Kidney epithelial cell (primary cell): ENCODE measurements around the gene SLC35D2. TPM values are rescaled to one million over a fixed set of nuclear protein-coding genes. Genes with fewer than 3 reads are reported as not detected.
"Not testable (repeated sequence)": the region's sequence is repeated elsewhere in the genome, so short reads cannot be mapped to it uniquely, and the experiment has no call there.

Source experiments
- DNase-seq: peaks from one replicate; pipeline ENCODE4 v3.0.0-alpha.2; 2010; ENCODE audit warnings: low read depth
- H3K27me3 ChIP-seq: 2 replicates; pipeline ENCODE4 v1.6.0; 2011; ENCODE audit warnings: low read length; ENCODE audit not compliant: control insufficient read depth, insufficient read depth
- H3K36me3 ChIP-seq: 2 replicates; pipeline ENCODE4 v1.5.1; 2011; ENCODE audit warnings: low read length; ENCODE audit not compliant: control insufficient read depth, insufficient read depth
- H3K4me3 ChIP-seq: 2 replicates; pipeline ENCODE4 v1.5.1; 2011; ENCODE audit warnings: low read depth, mild to moderate bottlenecking, control low read depth, low read length
- CTCF ChIP-seq: IDR thresholded peaks from 2 replicates; pipeline ENCODE4 v1.5.1; 2011; ENCODE audit warnings: mild to moderate bottlenecking, moderate library complexity, low read length, control low read depth, inconsistent platforms; ENCODE audit not compliant: insufficient read depth, poor library complexity, severe bottlenecking
- total RNA-seq: library from RNA; depleted of rRNA; stranded (reverse); fragments of >200 nt; gene quantifications from 2 replicates; pipeline ENCODE4 v1.2.3, GENCODE V29; 2015

Gene SLC35D2
- total RNA-seq, 1 donor from 2014 or later = 49.5 TPM

DNA sequence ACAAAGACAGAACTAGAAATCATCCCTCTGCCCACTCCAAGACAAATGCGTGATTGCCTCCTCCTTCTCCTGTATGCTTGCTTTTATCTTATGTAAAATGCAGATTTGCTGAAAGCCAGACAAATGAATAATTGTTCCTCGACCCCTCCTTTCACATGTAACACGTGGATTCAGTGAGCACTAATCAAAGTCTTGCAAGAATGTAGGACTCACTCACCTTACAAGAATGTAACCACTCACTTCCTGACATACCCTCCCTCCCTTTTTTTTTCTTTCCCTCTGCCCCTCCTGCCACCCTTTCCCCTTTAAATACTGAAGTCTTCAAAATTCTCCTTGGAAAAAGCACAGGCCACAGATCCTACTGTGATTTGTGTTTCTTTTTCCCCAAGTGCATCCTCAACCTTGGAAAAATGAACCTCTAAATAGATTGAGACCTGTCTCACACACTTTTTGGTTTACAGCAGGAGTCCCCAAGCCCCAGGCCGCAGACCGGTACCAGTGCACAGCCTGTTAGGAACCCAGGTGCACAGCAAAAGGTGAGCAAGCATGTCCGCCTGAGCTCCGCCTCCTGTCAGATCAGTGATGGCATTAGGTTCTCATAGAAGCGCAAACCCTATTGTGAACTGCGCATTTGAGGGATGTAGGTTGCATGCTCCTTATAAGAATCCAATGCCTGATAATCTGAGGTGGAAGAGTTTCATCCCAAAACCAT is 52.1 kb downstream of the SLC35D2 start:
- Histone ChIP-seq H3K27me3 (no peaks in the 10 kb centered on the region), H3K4me3 (no peak overlapping the region), H3K36me3 (no peaks in the 10 kb centered on the region)
- no peak for TF ChIP-seq CTCF
- DNase-seq = peak; percentile 63

DNA sequence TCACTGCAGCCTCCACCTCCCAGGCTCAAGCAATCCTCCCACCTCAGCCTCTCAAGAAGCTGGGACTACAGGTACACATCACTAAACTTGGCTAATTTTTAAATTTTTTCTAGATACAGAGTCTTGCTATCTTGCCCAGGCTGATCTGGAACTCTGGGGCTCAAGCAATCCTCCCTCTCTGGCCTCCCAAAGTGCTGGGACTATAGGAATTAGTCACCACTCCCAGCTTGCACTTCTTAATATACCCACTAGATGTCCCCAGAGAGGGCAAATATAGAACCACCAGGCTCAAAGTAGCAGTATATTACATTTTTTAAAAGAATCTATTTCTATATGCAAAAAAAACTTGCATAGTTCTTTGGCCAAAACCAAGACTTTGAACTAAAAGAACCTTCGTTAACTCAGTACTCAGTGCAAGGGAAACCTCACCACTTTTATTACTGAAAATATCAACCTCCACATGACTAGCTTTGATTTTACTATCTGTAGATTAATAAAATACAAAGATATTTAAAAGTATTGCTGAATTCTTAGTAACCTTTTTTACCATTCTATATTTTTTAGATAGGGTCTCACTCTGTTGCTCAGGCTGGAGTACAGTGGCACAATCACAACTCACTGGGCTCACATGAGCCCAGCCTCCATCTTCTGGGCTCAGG is 55.7 kb downstream of the SLC35D2 start:
- Histone ChIP-seq H3K4me3 (no peak overlapping the region), H3K36me3 (no peaks in the 10 kb centered on the region), H3K27me3 (no peaks in the 10 kb centered on the region)
- no peak for DNase-seq
- peak; percentile 76 for TF ChIP-seq CTCF

DNA sequence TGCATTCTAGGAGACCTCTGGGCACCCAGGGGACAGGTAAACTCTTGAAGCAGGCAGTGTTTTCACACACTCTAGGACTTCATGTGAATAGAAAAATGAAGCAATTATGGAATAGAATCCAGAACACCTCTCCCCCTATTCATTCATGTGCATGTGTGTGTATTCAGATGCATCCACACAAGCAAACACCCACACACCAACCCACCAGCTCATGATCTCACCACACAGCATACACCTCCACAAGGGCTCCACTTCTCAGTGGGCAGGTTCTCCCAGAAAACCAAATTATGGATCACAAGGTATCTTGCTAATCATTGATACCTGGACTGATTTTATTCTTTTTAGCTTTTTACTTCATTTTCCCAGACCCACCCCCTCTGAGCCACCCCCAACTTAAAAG is 60.3 kb downstream of the SLC35D2 start:
- TF ChIP-seq CTCF = no peak
- Histone ChIP-seq H3K36me3 (no peaks in the 10 kb centered on the region), H3K27me3 (no peaks in the 10 kb centered on the region), H3K4me3 (no peak overlapping the region)
- no peak for DNase-seq

- not testable (repeated sequence) for H3K36me3 ChIP-seq, DNase-seq, H3K27me3 ChIP-seq, H3K4me3 ChIP-seq
These were observed 60.8 kb downstream of the SLC35D2 start for GRCh38 chr9:96322736-96323135.

DNA sequence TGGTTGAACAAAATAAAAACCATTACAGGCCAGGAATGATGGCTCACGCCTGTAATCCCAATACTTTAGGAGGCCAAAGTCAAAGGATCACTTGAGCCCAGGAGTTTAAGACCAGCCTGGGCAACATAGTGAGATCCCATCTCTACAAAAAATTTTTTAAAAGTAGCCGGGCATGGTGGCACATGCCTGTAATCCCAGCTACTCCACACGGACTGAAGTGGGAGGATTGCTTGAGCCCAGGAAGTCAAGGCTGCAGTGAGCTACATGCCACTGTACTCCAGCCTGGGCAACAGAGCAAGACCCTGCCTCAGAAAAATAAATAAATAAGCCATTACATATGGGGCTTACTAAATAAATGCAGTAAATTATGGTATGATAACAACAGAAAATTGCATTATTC is 61.3 kb downstream of the SLC35D2 start:
- DNase-seq, H3K4me3 ChIP-seq, H3K36me3 ChIP-seq, H3K27me3 ChIP-seq: not testable (repeated sequence)

GRCh38 chr9:96321515-96321914 is 62.0 kb downstream of the SLC35D2 start:
- no peaks in the 10 kb centered on the region for H3K36me3 ChIP-seq
- no peak for TF ChIP-seq CTCF

More at GRCh38 chr9:96321515-96321914, 62.0 kb downstream of the SLC35D2 start:
- DNase-seq = no peak
- no peak overlapping the region for H3K4me3 ChIP-seq
- H3K27me3 ChIP-seq = no peaks in the 10 kb centered on the region
